Measurements from ENCODE around the gene CD81. TPM values are rescaled to one million over a fixed set of nuclear protein-coding genes. Genes with fewer than 3 reads are reported as not detected.
A peak's percentile ranks its signal among the peaks of the same experiment; 100 is the strongest.

The CD81 gene
- total RNA-seq, 1 experiment from 2014 or later: 356 TPM

- Histone ChIP-seq H3K27ac (ENCODE audit: low read length) (no peak overlapping the region), H3K4me2 (ENCODE audit: low read depth, low read length, poor library complexity, severe bottlenecking) (no peak overlapping the region), H3K27me3 (ENCODE audit: low read length) (no peaks in the 10 kb centered on the region), H3K36me3 (ENCODE audit: insufficient read depth, low read length) (peaks cover 9% of the 10 kb centered on the region; the same call in 1 of the 2 replicates), H4K20me1 (ENCODE audit: insufficient read depth, low read depth, low read length) (peaks cover 39% of the 10 kb centered on the region), H3K4me3 (ENCODE audit: low read length) (no peak overlapping the region), H3K9me2 (replicated peaks; ENCODE audit: insufficient read depth, low read length) (no peaks in the 10 kb centered on the region), H3K4me1 (ENCODE audit: low read length) (peaks cover 25% of the 10 kb centered on the region), H3K9me3 (ENCODE audit: low read length) (no peaks in the 10 kb centered on the region), H2AFZ (ENCODE audit: low read length) (no peak overlapping the region), H3K79me2 (ENCODE audit: low read length) (peaks cover 30% of the 10 kb centered on the region), H3K9ac (ENCODE audit: low read length) (no peak overlapping the region)
- no peak for DNase-seq
Observed at GRCh38 chr11:2375341-2375853, 1.7 kb upstream of the CD81 start.

- Histone ChIP-seq H4K20me1 (ENCODE audit: insufficient read depth, low read depth, low read length) (peaks cover 45% of the 10 kb centered on the region), H3K9me2 (replicated peaks; ENCODE audit: insufficient read depth, low read length) (no peaks in the 10 kb centered on the region), H3K79me2 (ENCODE audit: low read length) (peaks cover 37% of the 10 kb centered on the region), H3K27ac (ENCODE audit: low read length) (no peak overlapping the region), H3K9me3 (ENCODE audit: low read length) (no peaks in the 10 kb centered on the region), H3K27me3 (ENCODE audit: low read length) (no peaks in the 10 kb centered on the region), H3K36me3 (ENCODE audit: insufficient read depth, low read length) (peaks cover 9% of the 10 kb centered on the region; the same call in 1 of the 2 replicates), H3K9ac (ENCODE audit: low read length) (no peak overlapping the region), H3K4me1 (ENCODE audit: low read length) (peaks cover 32% of the 10 kb centered on the region), H3K4me2 (ENCODE audit: low read depth, low read length, poor library complexity, severe bottlenecking) (no peak overlapping the region), H2AFZ (ENCODE audit: low read length) (no peak overlapping the region), H3K4me3 (ENCODE audit: low read length) (no peak overlapping the region)
- DNase-seq: no peak
Observed at GRCh38 chr11:2375964-2376551, 1.1 kb upstream of the CD81 start.

GRCh38 chr11:2377511-2378443, 667 bp downstream of the CD81 start:
- DNase-seq: peak; percentile 79

GRCh38 chr11:2378527-2379210, 1.6 kb downstream of the CD81 start:
- H3K4me3 ChIP-seq (ENCODE audit: low read length): peak overlapping the region; percentile 100
- H3K9me2 ChIP-seq (replicated peaks; ENCODE audit: insufficient read depth, low read length): no peaks in the 10 kb centered on the region
- no peaks in the 10 kb centered on the region for H3K27me3 ChIP-seq (ENCODE audit: low read length)
- peaks cover 55% of the 10 kb centered on the region for H3K79me2 ChIP-seq (ENCODE audit: low read length)
- peak overlapping the region; percentile 97 for H3K4me2 ChIP-seq (ENCODE audit: low read depth, low read length, poor library complexity, severe bottlenecking)
- H3K36me3 ChIP-seq (ENCODE audit: insufficient read depth, low read length): peaks cover 9% of the 10 kb centered on the region; the same call in 1 of the 2 replicates
- peaks cover 71% of the 10 kb centered on the region for H4K20me1 ChIP-seq (ENCODE audit: insufficient read depth, low read depth, low read length)
- H3K9me3 ChIP-seq (ENCODE audit: low read length): no peaks in the 10 kb centered on the region
- peaks cover 54% of the 10 kb centered on the region for H3K4me1 ChIP-seq (ENCODE audit: low read length)
- peak overlapping the region; percentile 98 for H3K9ac ChIP-seq (ENCODE audit: low read length)
- peak overlapping the region; percentile 88 for H3K27ac ChIP-seq (ENCODE audit: low read length)
- peak; percentile 41 for DNase-seq
- H2AFZ ChIP-seq (ENCODE audit: low read length): no peak overlapping the region

More at GRCh38 chr11:2377511-2378443, 667 bp downstream of the CD81 start:
- Histone ChIP-seq H3K4me2 (ENCODE audit: low read depth, low read length, poor library complexity, severe bottlenecking) (peak overlapping the region; percentile 97), H3K27me3 (ENCODE audit: low read length) (no peaks in the 10 kb centered on the region), H3K9me3 (ENCODE audit: low read length) (no peaks in the 10 kb centered on the region), H3K27ac (ENCODE audit: low read length) (peak overlapping the region; percentile 88), H3K79me2 (ENCODE audit: low read length) (peaks cover 54% of the 10 kb centered on the region), H3K9me2 (replicated peaks; ENCODE audit: insufficient read depth, low read length) (no peaks in the 10 kb centered on the region), H3K4me1 (ENCODE audit: low read length) (peaks cover 45% of the 10 kb centered on the region), H2AFZ (ENCODE audit: low read length) (no peak overlapping the region), H3K9ac (ENCODE audit: low read length) (peak overlapping the region; percentile 98), H3K4me3 (ENCODE audit: low read length) (peak overlapping the region; percentile 100), H4K20me1 (ENCODE audit: insufficient read depth, low read depth, low read length) (peaks cover 63% of the 10 kb centered on the region), H3K36me3 (ENCODE audit: insufficient read depth, low read length) (peaks cover 9% of the 10 kb centered on the region; the same call in 1 of the 2 replicates)

GRCh38 chr11:2379466-2380174, 2.5 kb downstream of the CD81 start:
- Histone ChIP-seq H4K20me1 (ENCODE audit: insufficient read depth, low read depth, low read length) (peaks cover 75% of the 10 kb centered on the region), H2AFZ (ENCODE audit: low read length) (no peak overlapping the region), H3K36me3 (ENCODE audit: insufficient read depth, low read length) (peaks cover 9% of the 10 kb centered on the region; the same call in 1 of the 2 replicates), H3K9me3 (ENCODE audit: low read length) (no peaks in the 10 kb centered on the region), H3K4me1 (ENCODE audit: low read length) (peaks cover 60% of the 10 kb centered on the region), H3K4me2 (ENCODE audit: low read depth, low read length, poor library complexity, severe bottlenecking) (peak overlapping the region; percentile 97), H3K4me3 (ENCODE audit: low read length) (peak overlapping the region; percentile 100), H3K79me2 (ENCODE audit: low read length) (peaks cover 55% of the 10 kb centered on the region), H3K9me2 (replicated peaks; ENCODE audit: insufficient read depth, low read length) (no peaks in the 10 kb centered on the region), H3K27me3 (ENCODE audit: low read length) (no peaks in the 10 kb centered on the region), H3K27ac (ENCODE audit: low read length) (peak overlapping the region; percentile 91), H3K9ac (ENCODE audit: low read length) (peak overlapping the region; percentile 98)
- DNase-seq: no peak

- Histone ChIP-seq H3K4me1 (ENCODE audit: low read length) (peaks cover 66% of the 10 kb centered on the region), H3K9me3 (ENCODE audit: low read length) (no peaks in the 10 kb centered on the region), H3K36me3 (ENCODE audit: insufficient read depth, low read length) (peaks cover 9% of the 10 kb centered on the region; the same call in 1 of the 2 replicates), H3K4me3 (ENCODE audit: low read length) (peak overlapping the region; percentile 100), H3K4me2 (ENCODE audit: low read depth, low read length, poor library complexity, severe bottlenecking) (peak overlapping the region; percentile 97), H3K79me2 (ENCODE audit: low read length) (peaks cover 55% of the 10 kb centered on the region), H4K20me1 (ENCODE audit: insufficient read depth, low read depth, low read length) (peaks cover 75% of the 10 kb centered on the region), H3K9ac (ENCODE audit: low read length) (peak overlapping the region; percentile 98), H3K27ac (ENCODE audit: low read length) (peak overlapping the region; percentile 91), H2AFZ (ENCODE audit: low read length) (no peak overlapping the region), H3K9me2 (replicated peaks; ENCODE audit: insufficient read depth, low read length) (no peaks in the 10 kb centered on the region), H3K27me3 (ENCODE audit: low read length) (no peaks in the 10 kb centered on the region)
- DNase-seq: no peak
Observed at GRCh38 chr11:2380396-2380795, 3.3 kb downstream of the CD81 start.

- H3K4me1 ChIP-seq (ENCODE audit: low read length): peaks cover 71% of the 10 kb centered on the region
- peaks cover 75% of the 10 kb centered on the region for H4K20me1 ChIP-seq (ENCODE audit: insufficient read depth, low read depth, low read length)
- DNase-seq: peak; percentile 57
Observed at GRCh38 chr11:2380807-2381350, 3.8 kb downstream of the CD81 start.

More at GRCh38 chr11:2380807-2381350, 3.8 kb downstream of the CD81 start:
- no peaks in the 10 kb centered on the region for H3K9me3 ChIP-seq (ENCODE audit: low read length)
- H3K27ac ChIP-seq (ENCODE audit: low read length): peak overlapping the region; percentile 91
- no peaks in the 10 kb centered on the region for H3K9me2 ChIP-seq (replicated peaks; ENCODE audit: insufficient read depth, low read length)
- H2AFZ ChIP-seq (ENCODE audit: low read length): no peak overlapping the region
- H3K9ac ChIP-seq (ENCODE audit: low read length): peak overlapping the region; percentile 98
- H3K4me3 ChIP-seq (ENCODE audit: low read length): peak overlapping the region; percentile 100; the same call in 1 of the 2 replicates
- H3K4me2 ChIP-seq (ENCODE audit: low read depth, low read length, poor library complexity, severe bottlenecking): peak overlapping the region; percentile 97
- no peaks in the 10 kb centered on the region for H3K27me3 ChIP-seq (ENCODE audit: low read length)
- H3K36me3 ChIP-seq (ENCODE audit: insufficient read depth, low read length): peaks cover 9% of the 10 kb centered on the region; the same call in 1 of the 2 replicates
- H3K79me2 ChIP-seq (ENCODE audit: low read length): peaks cover 55% of the 10 kb centered on the region
